SJCRH30 (cell line): ENCODE data around the gene PSME4. TPM values are rescaled to one million over a fixed set of nuclear protein-coding genes. Genes with fewer than 3 reads are reported as not detected.

Source experiments
- DNase-seq, 2 experiments: peaks; one replicate each; pipeline ENCODE4 v3.0.0-alpha.2; 2015 to 2020
- H3K27ac ChIP-seq: fragments of 250-450 bp; sonication (Bioruptor Pico); 2 replicates; pipeline ENCODE4 v1.5.1; 2020; ENCODE audit warnings: mild to moderate bottlenecking, moderate library complexity
- H3K27me3 ChIP-seq: fragments of 250-450 bp; sonication (Bioruptor Pico); 2 replicates; pipeline ENCODE4 v1.5.1; 2020; ENCODE audit warnings: mild to moderate bottlenecking, moderate library complexity
- H3K36me3 ChIP-seq: fragments of 250-450 bp; sonication (Bioruptor Pico); 2 replicates; pipeline ENCODE4 v1.5.1; 2020; ENCODE audit warnings: mild to moderate bottlenecking, moderate library complexity
- H3K4me1 ChIP-seq: fragments of 250-450 bp; sonication (Bioruptor Pico); 2 replicates; pipeline ENCODE4 v1.5.1; 2020; ENCODE audit warnings: mild to moderate bottlenecking, moderate library complexity
- H3K4me3 ChIP-seq: fragments of 250-450 bp; sonication (Bioruptor Pico); 2 replicates; pipeline ENCODE4 v1.5.1; 2020; ENCODE audit warnings: mild to moderate bottlenecking, moderate library complexity
- H3K9me3 ChIP-seq: fragments of 250-450 bp; sonication (Bioruptor Pico); replicated peaks from 2 replicates; pipeline ENCODE4 v1.5.1; 2020; ENCODE audit warnings: mild to moderate bottlenecking, moderate library complexity
- total RNA-seq: library from RNA; depleted of rRNA; stranded (reverse); fragments of >200 nt; shearing (Covaris generic); gene quantifications from 2 replicates; pipeline ENCODE4 v1.2.3, GENCODE V29; 2014; rRNA removed

PSME4 gene
- total RNA-seq, 1 experiment from 2014 or later, result 82.8 TPM

- peaks cover 14% of the 10 kb centered on the region for H3K36me3 ChIP-seq
- H3K27me3 ChIP-seq, result no peaks in the 10 kb centered on the region
- H3K4me3 ChIP-seq, result no peak overlapping the region
- H3K9me3 ChIP-seq, result no peaks in the 10 kb centered on the region
- no peak overlapping the region for H3K27ac ChIP-seq
- no peaks in the 10 kb centered on the region for H3K4me1 ChIP-seq
- DNase-seq, result no peak
Observed at GRCh38 chr2:53821810-53822209, 149.0 kb downstream of the PSME4 start.

DNA sequence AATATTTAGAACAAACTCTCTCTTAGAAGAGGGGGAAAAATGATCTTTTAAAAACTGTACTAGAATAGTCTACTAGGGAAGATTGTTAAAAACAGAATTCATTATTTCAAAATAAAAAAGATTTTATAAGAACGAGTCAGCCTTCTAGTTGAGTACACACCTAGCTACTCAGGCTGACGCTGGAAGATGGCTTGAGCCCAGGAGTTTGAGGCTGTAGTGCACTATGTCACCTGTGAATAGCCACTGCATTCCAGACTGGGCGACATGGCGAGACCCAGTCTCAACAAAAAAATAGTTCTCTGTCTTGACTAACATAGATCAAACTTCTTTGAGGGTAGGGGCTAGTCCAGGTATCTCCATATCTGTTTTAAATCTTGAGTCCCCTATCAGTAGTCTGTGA is 150.1 kb downstream of the PSME4 start:
- H3K36me3 ChIP-seq, result peaks cover 16% of the 10 kb centered on the region
- no peaks in the 10 kb centered on the region for H3K4me1 ChIP-seq
- H3K9me3 ChIP-seq, result no peaks in the 10 kb centered on the region
- no peak overlapping the region for H3K27ac ChIP-seq
- no peak overlapping the region for H3K4me3 ChIP-seq
- no peak for DNase-seq
- H3K27me3 ChIP-seq, result no peaks in the 10 kb centered on the region

GRCh38 chr2:53820048-53820447 is 150.7 kb downstream of the PSME4 start:
- Histone ChIP-seq H3K27ac (no peak overlapping the region), H3K9me3 (no peaks in the 10 kb centered on the region), H3K4me1 (no peaks in the 10 kb centered on the region), H3K4me3 (no peak overlapping the region), H3K36me3 (peaks cover 22% of the 10 kb centered on the region), H3K27me3 (no peaks in the 10 kb centered on the region)
- DNase-seq, result no peak

- H3K36me3 ChIP-seq, result peaks cover 24% of the 10 kb centered on the region
- DNase-seq, result no peak
- no peaks in the 10 kb centered on the region for H3K4me1 ChIP-seq
- H3K27me3 ChIP-seq, result no peaks in the 10 kb centered on the region
- no peak overlapping the region for H3K27ac ChIP-seq
- H3K4me3 ChIP-seq, result no peak overlapping the region
- H3K9me3 ChIP-seq, result no peaks in the 10 kb centered on the region
Observed at GRCh38 chr2:53819634-53820033, 151.2 kb downstream of the PSME4 start.

DNA sequence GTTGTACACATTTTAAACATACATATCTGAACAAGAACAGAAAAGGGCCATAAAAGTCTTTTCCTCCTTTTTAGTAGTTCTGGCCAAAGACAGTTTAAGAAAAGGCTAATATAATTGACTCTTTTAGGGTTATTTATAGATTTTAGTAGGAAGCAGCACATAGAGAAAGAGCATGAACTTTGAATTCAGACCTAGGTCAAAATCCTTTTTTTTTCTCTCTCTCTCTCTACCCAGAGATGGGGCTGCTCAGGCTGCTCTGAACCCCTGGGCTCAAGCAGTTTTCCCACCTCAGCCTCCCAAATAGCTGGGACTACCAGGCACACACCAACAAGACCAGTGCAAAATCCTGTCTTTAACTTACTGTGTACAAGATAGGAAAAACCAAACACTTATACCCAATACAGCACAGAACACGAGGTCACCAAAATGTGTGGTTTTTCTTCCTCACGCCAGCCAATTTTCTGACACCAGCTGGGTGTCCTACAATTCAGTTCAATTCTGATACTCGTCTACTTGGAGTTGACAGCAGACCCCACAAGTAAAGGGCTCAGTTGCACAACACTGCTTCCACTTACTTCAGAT is 151.8 kb downstream of the PSME4 start:
- H3K27ac ChIP-seq, result no peak overlapping the region
- no peak overlapping the region for H3K4me3 ChIP-seq
- no peak for DNase-seq
- H3K36me3 ChIP-seq, result peaks cover 28% of the 10 kb centered on the region
- H3K4me1 ChIP-seq, result no peaks in the 10 kb centered on the region
- no peaks in the 10 kb centered on the region for H3K9me3 ChIP-seq
- H3K27me3 ChIP-seq, result no peaks in the 10 kb centered on the region

Other genes starting within 250 kb of the PSME4 start
- 25.8 and 30.2 TPM in 2 replicates for gene CHAC2, start 203.2 kb downstream of the PSME4 start, total RNA-seq
- gene ASB3, start 184.0 kb downstream of the PSME4 start, total RNA-seq, result 42.3 and 44.4 TPM in 2 replicates
- 46.9 and 51.5 TPM in 2 replicates for gene ERLEC1, start 183.9 kb downstream of the PSME4 start, total RNA-seq
- gene GPR75, start 111.0 kb downstream of the PSME4 start, total RNA-seq, result 3.2 and 4.5 TPM in 2 replicates
- gene ACYP2, start 144.6 kb upstream of the PSME4 start, total RNA-seq, result 4.6 and 7.0 TPM in 2 replicates